A549 (cell line): Measurements from ENCODE around the gene AMFR. TPM values are rescaled to one million over a fixed set of nuclear protein-coding genes. Genes with fewer than 3 reads are reported as not detected.

Experiments
- ATAC-seq, 2 experiments: fragments of 200-7000 bp in 1 of 2; fragments of >200 bp in 1 of 2; cut with Nextera tagmentation in 1 of 2; cut with Tn5 transposase in 1 of 2; 3 replicates each; pipeline versions ENCODE4 v1.8.0 to v1.9.1; 2018 to 2020; ENCODE audit warnings: mild to moderate bottlenecking in 1 of 2, moderate library complexity in 1 of 2
- CTCF ChIA-PET: fragments of 300-600 bp; sonication (Branson Sonifier 250); formaldehyde crosslinking; extraction: SDS; loops from one replicate; lab custom pipeline; 2021; ENCODE audit warnings: antibody characterized with exemption, inconsistent platforms; lab: Yijun Ruan, JAX
- POLR2A ChIA-PET: fragments of 350-600 bp; formaldehyde crosslinking; extraction: SDS; loops from one replicate; lab custom pipeline; 2021; ENCODE audit warnings: antibody characterized with exemption, inconsistent platforms; lab: Yijun Ruan, JAX
- DNase-seq, 2 experiments: peaks; one replicate each; pipeline versions ENCODE4 v3.0.0 to v3.0.0-alpha.2; 2011 to 2016; ENCODE audit warnings: low read depth in 1 of 2, low spot score in 1 of 2
- FAIRE-seq: peaks from 2 replicates; lab custom pipeline; 2011; peaks lifted over from hg19 to GRCh38; lab: Jason Lieb, UNC
- H3K27ac ChIP-seq, 2 experiments: fragments of >200 bp; sonication (Bioruptor Twin); formaldehyde crosslinking; 3 replicates each; pipeline ENCODE4 v1.5.1; 2016 to 2017
- H3K4me1 ChIP-seq: fragments of >200 bp; sonication (Bioruptor Twin); formaldehyde crosslinking; 3 replicates; pipeline ENCODE4 v1.6.1; 2016
- H3K4me2 ChIP-seq: fragments of >200 bp; sonication (Bioruptor Twin); formaldehyde crosslinking; 3 replicates; pipeline ENCODE4 v1.6.1; 2016
- H3K4me3 ChIP-seq: fragments of >200 bp; sonication (Bioruptor Twin); formaldehyde crosslinking; 3 replicates; pipeline ENCODE4 v1.5.1; 2016
- H3K9me3 ChIP-seq: fragments of >200 bp; sonication (Bioruptor Twin); formaldehyde crosslinking; 3 replicates; pipeline ENCODE4 v1.6.1; 2016
- ATOH8 ChIP-seq: fragments of 250-450 bp; sonication (Bioruptor Pico); IDR thresholded peaks from 2 replicates; pipeline ENCODE4 v1.5.0; 2020; ENCODE audit warnings: low read depth, mild to moderate bottlenecking, moderate library complexity
- CBX2 ChIP-seq: fragments of 200-600 bp; sonication (generic); IDR thresholded peaks from 2 replicates; pipeline ENCODE4 v1.6.1; 2016; ENCODE audit warnings: low read depth, mild to moderate bottlenecking, borderline replicate concordance
- CBX8 ChIP-seq: fragments of 200-600 bp; sonication (generic); IDR thresholded peaks from 2 replicates; pipeline ENCODE4 v1.6.1; 2016
- E2F6 ChIP-seq: IDR thresholded peaks from 2 replicates; pipeline ENCODE4 v1.6.1; 2012; ENCODE audit warnings: low read depth, borderline replicate concordance
- EHF ChIP-seq: fragments of 250-450 bp; sonication (Bioruptor Pico); IDR thresholded peaks from 2 replicates; pipeline ENCODE4 v1.5.0; 2020; ENCODE audit warnings: mild to moderate bottlenecking
- FOSB ChIP-seq: fragments of 250-450 bp; sonication (Bioruptor Pico); IDR thresholded peaks from 2 replicates; pipeline ENCODE4 v1.5.0; 2020; ENCODE audit warnings: mild to moderate bottlenecking, moderate library complexity
- HES2 ChIP-seq: fragments of >200 bp; sonication (Bioruptor Twin); formaldehyde crosslinking; IDR thresholded peaks from 2 replicates; pipeline ENCODE4 v1.6.1; 2016
- HOXA7 ChIP-seq: fragments of 250-450 bp; sonication (Bioruptor Pico); IDR thresholded peaks from 2 replicates; pipeline ENCODE4 v1.5.0; 2020; ENCODE audit warnings: mild to moderate bottlenecking, moderate library complexity
- MAX ChIP-seq: IDR thresholded peaks from 2 replicates; pipeline ENCODE4 v1.6.1; 2012
- MYC ChIP-seq: IDR thresholded peaks from 2 replicates; pipeline ENCODE4 v1.6.1; 2012; ENCODE audit warnings: mild to moderate bottlenecking, inconsistent platforms, low read length, improper control_type of control experiment, borderline replicate concordance
- PHF8 ChIP-seq: fragments of 200-600 bp; sonication (generic); IDR thresholded peaks from 2 replicates; pipeline ENCODE4 v1.6.1; 2016; ENCODE audit warnings: low read depth, mild to moderate bottlenecking, antibody characterized with exemption, moderate library complexity, borderline replicate concordance
- POLR2A ChIP-seq: IDR thresholded peaks from 2 replicates; pipeline ENCODE4 v1.6.1; 2012; ENCODE audit warnings: mild to moderate bottlenecking, low read length
- POLR2AphosphoS2 ChIP-seq: conservative IDR thresholded peaks from 2 replicates; pipeline ENCODE4 v1.6.1; 2012; ENCODE audit warnings: low read length, improper control_type of control experiment, inconsistent platforms
- RCOR1 ChIP-seq: fragments of 150-350 bp; IDR thresholded peaks from 2 replicates; pipeline ENCODE4 v1.6.1; 2014; ENCODE audit warnings: antibody characterized with exemption, low read length, low read depth
- REST ChIP-seq: fragments of 200-600 bp; sonication (generic); IDR thresholded peaks from 2 replicates; pipeline ENCODE4 v1.6.1; 2016; ENCODE audit warnings: antibody characterized with exemption, mild to moderate bottlenecking, moderate library complexity
- RFX5 ChIP-seq: fragments of 450-650 bp; IDR thresholded peaks from 2 replicates; pipeline ENCODE4 v1.7.1; 2014; ENCODE audit warnings: antibody characterized with exemption, mild to moderate bottlenecking, moderate library complexity
- SREBF2 ChIP-seq: fragments of 450-650 bp; IDR thresholded peaks from 2 replicates; pipeline ENCODE4 v1.6.1; 2014; ENCODE audit warnings: mild to moderate bottlenecking, moderate library complexity
- TFCP2L1 ChIP-seq: fragments of 250-450 bp; sonication (Bioruptor Pico); IDR thresholded peaks from 2 replicates; pipeline ENCODE4 v1.5.0; 2021; ENCODE audit warnings: mild to moderate bottlenecking
- TP53 ChIP-seq: fragments of 250-450 bp; sonication (Bioruptor Pico); IDR thresholded peaks from 2 replicates; pipeline ENCODE4 v1.5.0; 2021; ENCODE audit warnings: mild to moderate bottlenecking, moderate library complexity
- ZC3H11A ChIP-seq: fragments of 450-650 bp; IDR thresholded peaks from 2 replicates; pipeline ENCODE4 v1.6.1; 2014; ENCODE audit warnings: antibody characterized with exemption, mild to moderate bottlenecking
- ZSCAN20 ChIP-seq: fragments of 250-450 bp; sonication (Bioruptor Pico); IDR thresholded peaks from 2 replicates; pipeline ENCODE4 v1.8.0; 2022; ENCODE audit warnings: mild to moderate bottlenecking, moderate library complexity
- WGBS: methylation state at CpG from one replicate; pipeline ENCODE4 v1.1.6; 2017; ENCODE audit errors: missing lambda C conversion rate; 5-methylcytosine and 5-hydroxymethylcytosine counted together
- polyA plus RNA-seq, 4 experiments: library from polyadenylated mRNA; depleted of rRNA in 3 of 4; stranded (reverse); fragments of >200 nt; fragmentation: RNase III in 1 of 4; extraction: RNeasy Plus Mini Kit Qiagen cat#74134 plus additional on column Dnase treatment in 1 of 4; gene quantifications; 2 replicates in 3 of 4; 3 replicates in 1 of 4; pipeline ENCODE4 v1.2.3, GENCODE V29; 2011 to 2017

AMFR gene
- polyA plus RNA-seq, 2 of the 4 experiments (the other 2 are of a cell fraction): 68.9 to 88.5 TPM

- Histone ChIP-seq H3K9me3 (no peaks in the 10 kb centered on the region), H3K27ac (no peak overlapping the region), H3K4me3 (no peak overlapping the region), H3K4me1 (peaks cover 2% of the 10 kb centered on the region; the same call in 2 of the 3 replicates), H3K4me2 (no peak overlapping the region)
- no peak for TF ChIP-seq SREBF2
- no peak for TF ChIP-seq HES2
- TF ChIP-seq TFCP2L1 (CRISPR knock-in tag): no peak
- no peak for TF ChIP-seq POLR2AphosphoS2
- TF ChIP-seq MAX: no peak
- no peak for DNase-seq
- CTCF ChIA-PET: interaction anchor here (0.5 to 7.9 kb wide), 7 partner anchors 7 to 375 kb away, joined by 3 to 109 read pairs (median 4); no protein-coding TSS in a partner anchor
- POLR2A ChIA-PET: no interaction called here
- FAIRE-seq: no peak
- 71% methylated on average over 6 of the region's 6 CpGs for WGBS
- no peak for ATAC-seq
Observed at GRCh38 chr16:56327929-56328258, 97.5 kb downstream of the AMFR start.

GRCh38 chr16:56327071-56327928, 98.0 kb downstream of the AMFR start:
- TF ChIP-seq HOXA7 (CRISPR knock-in tag) (no peak), ZC3H11A (no peak), POLR2AphosphoS2 (no peak), RCOR1 (no peak), CBX8 (no peak), ZSCAN20 (CRISPR knock-in tag) (no peak), FOSB (no peak), REST (no peak), PHF8 (no peak), CBX2 (no peak), TP53 (CRISPR knock-in tag) (no peak), RFX5 (no peak), POLR2A (no peak), HES2 (no peak), MYC (no peak), EHF (no peak), ATOH8 (no peak), E2F6 (no peak)
- no peak for FAIRE-seq

More at GRCh38 chr16:56327071-56327928, 98.0 kb downstream of the AMFR start:
- WGBS: 74% methylated on average over 18 of the region's 18 CpGs
- Histone ChIP-seq H3K4me3 (no peak overlapping the region), H3K4me2 (no peak overlapping the region), H3K9me3 (no peaks in the 10 kb centered on the region), H3K4me1 (no peaks in the 10 kb centered on the region), H3K27ac (no peak overlapping the region)
- ChIA-PET CTCF (interaction anchor here (0.6 to 7.9 kb wide), 10 partner anchors 7 to 413 kb away, joined by 3 to 109 read pairs (median 4); no protein-coding TSS in a partner anchor), POLR2A (no interaction called here)
- DNase-seq (no peak), ATAC-seq (no peak)
